CD4-positive, alpha-beta T cell treated with Interleukin-4 for 1 hour (primary cell): ENCODE measurements around the gene NRDE2.

Experiments used
- DNase-seq, 2 donors: peaks; one replicate each; pipeline ENCODE4 v3.0.0-alpha.2; 2020 to 2022

NRDE2 gene, protein sequence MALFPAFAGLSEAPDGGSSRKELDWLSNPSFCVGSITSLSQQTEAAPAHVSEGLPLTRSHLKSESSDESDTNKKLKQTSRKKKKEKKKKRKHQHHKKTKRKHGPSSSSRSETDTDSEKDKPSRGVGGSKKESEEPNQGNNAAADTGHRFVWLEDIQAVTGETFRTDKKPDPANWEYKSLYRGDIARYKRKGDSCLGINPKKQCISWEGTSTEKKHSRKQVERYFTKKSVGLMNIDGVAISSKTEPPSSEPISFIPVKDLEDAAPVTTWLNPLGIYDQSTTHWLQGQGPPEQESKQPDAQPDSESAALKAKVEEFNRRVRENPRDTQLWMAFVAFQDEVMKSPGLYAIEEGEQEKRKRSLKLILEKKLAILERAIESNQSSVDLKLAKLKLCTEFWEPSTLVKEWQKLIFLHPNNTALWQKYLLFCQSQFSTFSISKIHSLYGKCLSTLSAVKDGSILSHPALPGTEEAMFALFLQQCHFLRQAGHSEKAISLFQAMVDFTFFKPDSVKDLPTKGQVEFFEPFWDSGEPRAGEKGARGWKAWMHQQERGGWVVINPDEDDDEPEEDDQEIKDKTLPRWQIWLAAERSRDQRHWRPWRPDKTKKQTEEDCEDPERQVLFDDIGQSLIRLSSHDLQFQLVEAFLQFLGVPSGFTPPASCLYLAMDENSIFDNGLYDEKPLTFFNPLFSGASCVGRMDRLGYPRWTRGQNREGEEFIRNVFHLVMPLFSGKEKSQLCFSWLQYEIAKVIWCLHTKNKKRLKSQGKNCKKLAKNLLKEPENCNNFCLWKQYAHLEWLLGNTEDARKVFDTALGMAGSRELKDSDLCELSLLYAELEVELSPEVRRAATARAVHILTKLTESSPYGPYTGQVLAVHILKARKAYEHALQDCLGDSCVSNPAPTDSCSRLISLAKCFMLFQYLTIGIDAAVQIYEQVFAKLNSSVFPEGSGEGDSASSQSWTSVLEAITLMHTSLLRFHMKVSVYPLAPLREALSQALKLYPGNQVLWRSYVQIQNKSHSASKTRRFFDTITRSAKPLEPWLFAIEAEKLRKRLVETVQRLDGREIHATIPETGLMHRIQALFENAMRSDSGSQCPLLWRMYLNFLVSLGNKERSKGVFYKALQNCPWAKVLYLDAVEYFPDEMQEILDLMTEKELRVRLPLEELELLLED

DNA sequence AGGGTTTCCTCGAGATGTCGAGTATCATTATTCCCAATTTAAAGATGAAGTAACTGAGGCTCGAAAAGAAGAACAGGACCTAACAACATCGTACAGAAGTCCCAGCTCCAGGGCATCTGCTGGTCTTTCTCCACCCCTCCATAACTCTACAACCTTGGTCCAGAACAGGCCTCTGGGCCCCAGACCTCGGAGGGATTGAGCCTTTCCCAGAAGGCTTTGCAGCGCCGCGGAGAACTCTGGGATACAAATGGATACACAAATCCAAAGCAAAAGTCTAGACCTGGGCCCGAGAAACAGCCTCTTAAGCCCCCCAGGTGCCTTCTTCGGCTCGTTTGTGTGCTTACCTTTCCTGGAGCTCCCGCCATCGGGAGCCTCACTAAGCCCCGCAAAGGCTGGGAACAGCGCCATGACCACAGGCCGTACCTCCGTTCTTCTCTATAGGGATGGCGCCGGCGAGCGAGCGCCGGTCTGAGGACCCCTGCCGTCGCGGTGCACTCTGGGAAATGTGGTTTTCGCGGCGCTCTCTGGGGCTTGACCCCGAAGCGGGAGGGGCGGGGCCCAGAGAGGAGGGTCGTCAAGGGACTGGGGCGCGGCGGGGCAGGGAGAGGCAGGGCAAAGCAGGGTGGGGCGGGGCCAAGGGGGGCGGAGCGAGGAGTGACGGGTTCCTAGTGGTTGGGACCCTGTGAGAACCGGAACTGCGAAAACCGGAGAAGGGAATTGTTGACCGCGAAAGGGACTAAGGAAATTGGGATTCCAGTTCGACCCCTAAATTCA lies at the start of gene NRDE2:
Gene NRDE2, minus strand, starts transcription at position 445 of the 774 bp plus-strand sequence. Its CDS starts 37 bp downstream, at position 408.
- DNase-seq, result peak; percentile 95 to 96

DNA sequence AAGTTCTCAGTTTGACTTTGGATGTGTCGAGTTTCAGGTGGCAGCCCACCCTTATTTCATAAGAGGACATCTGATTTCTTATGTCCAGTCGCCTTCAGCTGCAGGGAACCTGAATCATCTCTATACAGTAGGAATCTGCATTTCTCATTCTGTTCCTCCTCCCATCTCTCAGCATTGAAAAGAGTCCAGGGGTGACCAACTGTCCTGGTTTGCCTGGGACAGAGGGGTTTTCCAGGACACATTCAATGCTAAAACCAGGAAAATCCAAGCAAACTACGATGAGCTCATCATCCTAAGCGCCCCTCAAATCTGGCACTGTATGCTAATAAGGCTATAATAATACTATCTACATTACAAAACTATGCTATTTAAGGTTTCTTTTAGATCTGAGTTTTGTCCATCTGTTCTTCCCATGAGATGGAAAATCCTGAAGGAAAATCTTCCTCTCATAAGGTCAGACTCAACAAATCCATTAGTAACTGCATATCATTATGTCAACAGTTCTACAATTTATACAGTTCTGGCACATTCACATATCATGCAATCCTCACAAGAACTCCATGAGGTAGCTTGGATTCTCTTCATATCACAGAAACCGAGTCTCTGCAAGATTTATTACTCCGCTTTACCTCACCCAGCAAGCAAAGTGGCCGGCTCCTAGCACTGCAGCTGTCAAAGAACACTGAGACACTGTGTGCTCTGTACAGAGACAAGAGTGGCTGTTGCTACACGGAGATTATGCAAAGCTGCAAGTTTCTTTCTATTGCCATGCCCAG lies 49.5 kb upstream of the NRDE2 start:
- DNase-seq, result no peak

DNA sequence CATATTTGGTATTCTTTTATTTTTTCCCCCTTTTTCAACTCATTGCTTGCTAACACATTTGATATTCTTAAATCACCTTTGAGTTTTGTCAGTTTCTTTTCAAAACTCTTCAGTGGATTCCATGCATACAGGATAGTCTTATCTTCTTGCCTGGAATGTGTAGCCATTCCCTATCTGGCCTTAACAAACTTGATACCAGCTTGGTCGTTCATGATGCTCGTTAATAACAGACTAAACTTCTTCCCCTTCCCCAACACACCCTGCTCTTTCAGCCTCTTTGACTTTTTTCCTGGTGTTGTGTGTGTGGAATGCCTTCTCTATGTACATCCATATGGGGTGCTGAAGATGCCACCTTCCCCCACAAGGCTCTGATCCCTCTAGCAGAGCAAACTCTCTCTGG lies 47.4 kb upstream of the NRDE2 start:
- DNase-seq, result no peak

DNA sequence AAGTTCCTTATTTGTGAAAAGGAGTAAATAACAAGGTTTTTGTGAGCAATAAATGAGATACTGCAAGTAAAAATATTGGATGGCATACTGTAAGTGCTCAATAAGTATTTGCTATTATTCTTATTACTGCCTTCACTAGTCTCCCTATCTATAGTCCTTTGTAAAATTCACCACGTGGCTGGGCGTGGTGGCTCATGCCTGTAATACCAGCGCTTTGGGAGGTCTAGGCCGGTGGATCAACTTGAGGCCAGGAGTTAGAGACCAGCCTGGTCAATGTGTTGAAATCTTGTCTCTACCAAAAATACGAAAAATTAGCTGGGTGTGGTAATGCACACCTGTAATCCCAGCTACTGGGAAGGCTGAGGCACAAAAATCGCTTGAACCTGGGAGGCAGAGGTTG lies 46.5 kb upstream of the NRDE2 start:
- DNase-seq, result no peak

DNA sequence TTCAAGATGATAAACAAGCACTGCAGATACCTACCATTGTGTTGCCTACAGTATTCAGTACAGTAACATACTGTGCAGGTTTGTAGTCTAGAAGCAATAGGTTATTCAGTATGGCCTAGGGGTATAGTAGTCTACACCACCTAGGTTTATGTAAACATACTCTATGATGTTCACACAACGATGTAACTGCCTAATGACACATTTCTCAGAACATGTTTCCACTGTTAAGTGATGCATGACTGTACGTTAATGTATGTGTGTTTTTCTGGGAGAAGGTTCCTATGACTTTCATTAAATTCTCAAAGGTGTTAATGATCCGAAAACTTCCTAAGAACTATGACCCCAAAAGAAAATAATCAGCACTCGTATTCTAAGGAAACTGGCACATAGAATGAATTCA lies 44.2 kb upstream of the NRDE2 start:
- DNase-seq, result no peak

DNA sequence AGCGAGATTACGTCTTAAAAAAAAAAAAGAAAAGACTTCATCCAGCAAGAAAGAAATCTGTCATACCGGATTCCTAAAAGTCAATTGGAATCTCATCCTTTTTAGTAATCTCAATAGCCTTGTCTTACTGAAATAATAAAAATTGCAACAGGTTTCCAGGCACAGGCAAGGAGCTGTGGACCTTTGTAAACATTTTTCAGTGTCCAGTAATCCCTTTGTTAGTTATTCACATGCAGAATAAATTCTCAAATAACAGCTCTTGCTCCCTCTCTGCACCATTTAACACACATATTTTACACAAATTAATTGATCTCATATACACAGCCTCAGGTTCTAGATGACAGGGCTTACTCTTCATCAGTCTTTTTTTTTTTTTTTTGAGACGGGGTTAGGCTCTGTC lies 43.1 kb upstream of the NRDE2 start:
- no peak for DNase-seq

DNA sequence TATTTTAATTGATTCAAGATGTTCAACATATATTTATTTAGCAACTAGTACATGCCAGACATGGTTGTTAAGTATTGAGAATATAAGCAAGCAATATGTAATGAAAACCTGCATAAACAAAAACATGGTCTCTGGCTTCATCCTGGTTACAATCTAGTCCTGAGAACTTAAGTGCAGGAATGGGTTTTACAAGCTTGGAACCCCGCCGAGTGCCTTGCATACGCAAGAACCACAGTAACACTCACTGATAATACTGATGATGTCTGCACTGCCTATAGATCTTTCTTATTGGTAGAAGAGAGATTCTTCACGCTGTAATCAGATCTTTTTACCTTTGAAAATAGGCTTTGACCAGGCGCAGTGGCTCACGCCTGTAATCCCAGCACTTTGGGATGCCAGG lies 42.1 kb upstream of the NRDE2 start:
- no peak for DNase-seq

DNA sequence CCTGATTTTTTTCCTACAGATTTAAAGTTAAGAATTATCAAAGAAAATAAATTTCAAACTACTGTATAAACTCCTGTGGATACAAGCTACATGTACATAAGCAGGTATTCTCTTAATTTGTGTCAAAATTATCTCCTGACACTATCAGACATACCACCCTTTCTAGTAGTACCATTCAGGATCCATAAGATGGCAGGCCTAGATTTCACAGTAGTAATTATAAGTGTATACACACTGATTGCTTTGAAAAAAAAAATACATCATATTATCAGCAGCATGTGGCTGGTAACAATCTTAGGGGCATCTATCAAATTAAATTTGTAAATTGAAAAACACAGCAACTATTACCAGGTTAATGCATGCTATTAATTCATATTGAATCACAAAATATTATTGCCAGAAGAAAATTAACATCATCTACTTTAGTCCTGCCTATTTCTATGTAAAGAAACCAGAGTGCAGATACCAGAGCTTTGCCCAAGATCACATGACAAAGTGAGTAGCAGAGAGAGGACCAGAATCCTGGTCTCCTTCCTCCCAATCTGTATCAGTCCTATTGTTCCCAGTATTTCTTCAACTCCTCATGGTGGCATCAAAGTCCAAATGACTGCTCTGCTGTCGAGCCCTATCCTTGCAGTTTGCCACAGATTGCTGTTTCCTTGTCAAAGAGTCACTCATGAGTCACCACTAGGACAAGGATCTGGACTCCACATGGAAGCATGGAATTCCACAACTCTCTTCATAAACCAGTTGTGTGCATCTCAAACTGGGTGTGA lies 37.4 kb upstream of the NRDE2 start:
- DNase-seq, result peak in 1 of 2 donors; percentile 64

DNA sequence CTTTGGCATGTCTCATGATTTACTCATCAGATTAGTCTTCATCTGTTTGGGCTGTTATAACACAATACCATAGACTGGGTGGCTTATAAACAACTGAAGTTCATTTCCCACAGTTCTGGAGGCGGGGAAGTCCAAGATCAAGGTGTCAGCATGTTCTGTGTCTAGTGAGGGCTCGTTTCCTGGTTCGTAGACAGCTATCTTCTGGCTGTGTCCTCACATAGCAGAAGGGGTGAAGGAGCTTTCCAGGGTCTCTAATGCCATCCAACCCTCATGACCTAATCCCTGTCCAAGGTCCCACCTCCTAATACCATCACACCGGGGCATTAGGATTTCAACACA lies 30.8 kb upstream of the NRDE2 start:
- DNase-seq, result no peak

DNA sequence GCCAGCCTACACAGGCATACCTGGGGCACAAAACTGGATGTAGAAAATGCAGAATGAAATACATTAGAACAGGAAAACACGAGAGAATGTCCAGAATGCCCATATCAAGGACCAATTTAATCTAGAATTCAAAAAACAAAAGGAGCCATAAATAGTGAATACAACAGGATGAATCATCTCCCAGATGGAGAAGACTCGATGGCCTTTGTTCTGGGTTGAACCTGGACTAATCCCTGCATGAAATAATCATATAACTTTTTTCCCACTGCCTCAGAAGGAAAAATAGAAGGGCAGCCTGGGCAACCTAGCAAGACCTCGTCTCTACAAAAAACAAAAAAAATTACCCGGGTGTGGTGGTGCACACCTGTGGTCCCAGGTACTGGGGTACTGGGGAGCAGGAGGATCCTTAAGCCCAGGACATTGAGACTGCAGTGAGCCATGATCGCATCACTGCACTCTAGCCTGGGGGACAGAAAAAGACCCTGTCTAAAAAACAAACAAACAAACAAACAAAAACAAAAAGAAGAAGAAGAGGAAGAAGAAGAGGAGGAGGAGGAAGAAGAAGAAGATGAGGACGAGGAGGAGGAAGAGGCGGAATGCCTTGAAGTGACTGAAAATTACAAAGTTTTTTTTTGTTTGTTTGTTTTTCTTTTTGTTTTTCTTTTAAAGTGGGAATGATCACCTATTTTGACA lies 30.3 kb upstream of the NRDE2 start:
- DNase-seq, result no peak

DNA sequence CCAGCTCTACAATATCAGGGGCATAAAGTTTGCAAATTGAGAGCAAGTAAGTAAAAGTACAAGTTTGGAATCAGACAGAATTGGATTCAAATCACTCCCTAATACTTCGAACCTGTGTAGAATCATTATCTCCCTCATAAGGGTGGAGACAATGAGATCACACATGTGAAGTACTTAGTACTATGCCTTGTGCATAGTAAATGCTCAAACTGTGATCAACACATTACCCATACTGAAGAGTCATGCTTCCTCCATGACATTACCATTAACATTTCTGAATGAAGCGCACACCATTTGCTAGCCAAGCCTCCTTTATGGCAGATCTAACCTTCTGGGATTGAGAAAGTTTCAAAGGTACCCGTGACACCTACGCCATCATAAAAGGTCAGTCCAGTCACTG lies 26.6 kb upstream of the NRDE2 start:
- no peak for DNase-seq

DNA sequence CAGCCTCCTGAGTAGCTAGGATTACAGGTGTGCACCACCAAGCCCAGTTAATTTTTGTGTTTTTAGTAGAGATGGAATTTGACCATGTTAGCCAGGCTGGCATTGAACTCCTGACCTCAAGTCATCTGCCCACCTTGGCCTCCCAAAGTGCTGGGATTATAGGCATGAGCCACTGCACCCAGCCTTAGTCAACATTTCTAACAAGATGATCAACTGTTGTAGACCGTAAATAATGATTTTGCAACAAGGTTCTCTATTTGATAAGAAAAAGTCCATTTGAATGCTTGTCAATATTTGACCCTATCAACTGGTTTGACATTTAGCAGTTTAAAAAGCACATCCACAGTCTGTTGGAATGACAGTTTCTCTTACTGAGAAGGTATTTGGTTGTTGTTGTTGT lies 25.2 kb upstream of the NRDE2 start:
- no peak for DNase-seq

DNA sequence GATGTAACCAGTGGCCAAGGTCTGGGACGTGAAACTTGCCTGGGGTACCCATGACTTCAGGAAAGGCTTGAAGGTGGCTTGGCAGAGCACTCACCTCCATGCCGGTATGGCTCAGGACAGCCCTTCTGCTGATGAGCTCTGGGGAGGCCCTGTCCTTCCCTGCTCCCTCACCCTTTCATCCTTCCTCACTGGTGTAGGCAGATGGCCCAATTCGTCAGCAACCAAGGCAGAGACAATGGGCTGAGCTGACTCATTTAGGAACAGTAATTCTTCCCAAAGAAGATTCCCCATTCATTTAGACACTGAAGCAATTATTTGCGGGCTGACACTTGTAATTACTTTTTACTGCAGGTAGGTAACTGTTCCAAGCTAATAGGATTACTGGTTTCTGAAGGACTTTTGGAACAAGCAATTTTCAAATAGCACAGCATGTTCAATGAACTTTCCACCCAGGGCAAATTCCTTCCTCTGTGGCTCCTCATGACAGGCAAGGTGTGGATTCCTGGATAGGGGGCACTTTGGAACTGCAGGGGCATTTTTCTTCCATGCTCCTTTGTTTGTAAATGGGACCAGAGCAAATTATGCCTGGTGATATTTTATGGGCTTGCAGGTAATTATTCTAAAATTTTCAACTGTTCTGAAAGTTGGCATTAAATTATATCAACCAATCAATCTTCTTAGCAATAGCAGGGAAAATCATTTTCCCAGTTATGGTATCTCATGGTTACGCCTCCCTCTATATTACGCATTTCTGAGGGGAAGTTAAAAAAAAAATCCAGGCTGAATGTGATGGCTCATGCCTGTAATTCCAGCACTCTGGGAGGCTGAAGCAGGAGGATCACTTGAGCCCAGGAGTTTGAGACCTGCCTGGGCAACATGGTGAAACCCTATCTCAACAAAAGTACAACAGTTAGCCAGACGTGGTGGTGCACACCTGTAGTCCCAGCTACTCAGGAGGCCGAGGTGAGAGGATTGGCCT lies 24.1 kb upstream of the NRDE2 start:
- DNase-seq, result no peak

DNA sequence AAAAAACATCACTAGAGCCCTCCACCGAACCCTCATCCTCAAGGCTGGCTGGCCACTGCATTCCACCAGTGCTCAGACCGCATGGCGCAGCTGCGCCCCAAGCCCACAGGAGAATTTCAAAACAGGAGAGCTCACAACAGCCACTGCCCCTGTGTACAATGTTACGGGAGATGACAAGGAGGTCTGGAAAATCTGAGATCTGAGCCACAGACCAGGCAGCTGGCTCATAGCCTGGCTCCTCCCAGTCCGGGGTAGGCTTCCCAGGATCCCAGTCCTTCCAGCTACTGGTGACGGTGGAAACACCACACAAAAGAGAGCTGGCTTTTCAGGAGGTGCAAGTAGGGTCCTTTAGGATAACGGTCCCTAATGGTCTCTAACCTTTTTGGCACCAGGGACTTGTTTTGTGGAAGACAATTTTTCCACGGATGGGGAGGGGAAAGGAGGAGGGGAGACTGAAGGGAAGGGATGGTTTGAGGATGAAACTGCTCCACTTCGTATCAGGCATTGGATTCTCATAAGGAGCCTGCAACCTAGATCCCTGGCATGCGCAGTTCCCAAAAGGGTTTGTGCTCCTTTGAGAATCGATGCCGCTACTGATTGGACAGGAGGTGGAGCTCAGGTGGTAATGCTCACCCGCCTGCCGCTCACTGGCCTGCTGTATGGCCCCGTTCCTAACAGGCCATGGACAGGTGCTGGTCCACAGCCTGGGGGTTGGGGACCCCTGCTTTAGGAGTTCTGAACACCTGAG lies 23.0 kb upstream of the NRDE2 start:
- no peak for DNase-seq

DNA sequence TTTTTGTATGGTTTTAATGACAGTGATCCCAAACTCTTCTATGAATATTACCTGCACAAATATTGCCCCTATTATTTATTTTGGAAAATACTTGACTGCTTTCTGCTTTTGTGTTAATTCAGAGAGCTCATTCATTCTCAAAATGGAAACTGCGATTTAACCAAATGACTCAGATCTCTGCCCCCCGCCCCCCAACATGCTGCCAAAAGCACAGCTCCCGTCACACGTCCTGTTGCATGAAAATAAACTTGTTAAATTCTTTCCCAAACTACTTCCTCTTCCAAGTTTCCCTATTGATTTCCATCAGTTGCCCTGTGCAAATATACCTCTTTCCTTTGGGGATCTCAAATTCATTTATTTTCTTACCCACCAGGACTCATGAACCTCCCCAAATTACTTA lies 18.0 kb upstream of the NRDE2 start:
- no peak for DNase-seq

DNA sequence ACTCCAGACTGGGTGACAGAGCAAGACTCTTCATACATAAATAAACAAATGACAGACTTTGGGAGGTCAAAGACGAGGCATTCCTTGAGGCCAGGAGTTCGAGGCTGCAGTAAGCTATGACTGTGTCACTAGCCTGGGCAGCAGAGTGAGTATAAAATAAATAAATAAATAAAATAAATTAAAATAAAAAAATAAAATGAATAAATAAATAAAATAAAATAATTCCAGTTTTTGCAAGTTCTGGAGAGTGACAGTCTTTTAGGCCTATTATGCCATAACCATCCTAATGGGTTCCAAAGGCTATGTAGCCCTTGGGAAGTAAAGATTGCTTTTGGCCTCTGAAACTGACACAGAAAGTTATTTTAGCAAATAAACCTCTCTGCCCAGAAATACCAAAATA lies 16.5 kb upstream of the NRDE2 start:
- no peak for DNase-seq

DNA sequence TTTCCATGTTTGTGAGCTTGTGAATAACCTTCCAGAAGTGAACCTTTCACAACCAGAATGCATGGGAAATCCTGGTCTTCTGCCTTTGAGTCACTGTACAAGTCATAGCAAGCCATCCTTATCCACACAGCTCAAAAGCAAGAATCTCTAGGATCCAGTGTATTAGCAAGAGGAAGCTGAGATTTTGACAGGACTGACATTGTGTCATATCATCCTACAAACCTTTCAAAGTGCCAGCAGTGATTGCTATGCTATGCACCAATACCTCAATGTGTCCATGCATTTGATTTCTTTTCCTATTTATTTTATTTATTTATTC lies 13.5 kb upstream of the NRDE2 start:
- DNase-seq, result no peak

DNA sequence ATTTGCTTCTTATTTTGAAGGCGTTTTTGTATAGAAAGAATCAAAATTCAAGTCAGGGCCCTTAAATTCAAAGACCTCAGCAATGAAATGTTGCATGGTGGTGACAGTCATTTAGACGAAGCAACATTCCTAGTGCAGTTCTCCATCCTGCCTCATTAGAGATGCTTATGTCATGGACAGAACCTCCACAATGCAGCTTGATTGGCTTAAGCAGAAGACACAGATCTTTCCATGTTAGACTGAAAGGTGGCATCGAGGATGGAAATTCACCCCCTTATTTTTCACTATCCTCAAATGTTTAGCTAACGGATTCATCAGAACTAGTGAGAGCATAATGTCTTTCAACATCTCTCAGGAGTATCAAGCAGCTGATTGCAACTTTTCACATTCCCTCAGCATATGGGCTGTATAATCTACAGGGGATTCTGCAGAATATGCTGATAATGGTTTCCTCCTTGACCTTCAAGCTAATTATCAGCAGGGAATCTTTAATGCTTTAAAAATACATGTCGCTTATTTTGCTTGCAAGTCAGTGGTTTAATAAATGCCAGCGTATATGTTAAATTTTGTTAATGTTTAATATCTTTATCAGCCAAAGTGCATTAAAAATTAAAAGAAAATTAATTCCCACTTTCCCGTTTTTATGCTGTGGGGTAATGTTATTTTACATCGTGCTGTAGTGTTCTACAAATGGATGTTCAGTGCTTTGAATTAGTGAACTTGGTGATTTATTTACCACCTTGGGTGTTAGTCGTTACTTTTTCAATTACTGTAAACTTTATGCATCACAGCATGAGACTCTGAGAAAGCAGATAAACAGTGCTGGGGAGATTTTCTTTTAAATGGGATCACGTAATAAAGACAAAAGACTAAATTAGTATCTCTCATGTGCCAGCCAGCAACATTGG lies 12.8 kb upstream of the NRDE2 start:
- no peak for DNase-seq
